SK-N-SH (cell line): ENCODE results near the gene LHX4. TPM values are rescaled to one million over a fixed set of nuclear protein-coding genes. Genes with fewer than 3 reads are reported as not detected.

Experiments
- CTCF ChIA-PET: fragments of 300-600, 350-600 bp; formaldehyde crosslinking; extraction: SDS; loops from one replicate; lab custom pipeline; 2021; lab: Yijun Ruan, JAX
- POLR2A ChIA-PET: fragments of 350-600 bp; sonication (Branson Sonifier 250); formaldehyde crosslinking; extraction: SDS; loops from one replicate; lab custom pipeline; 2020; ENCODE audit warnings: antibody characterized with exemption, inconsistent platforms; lab: Yijun Ruan, JAX
- DNase-seq: peaks from one replicate; pipeline ENCODE4 v3.0.0; 2012
- H2AFZ ChIP-seq: fragments of 200-600 bp; sonication (generic); 2 replicates; pipeline ENCODE4 v1.8.1; 2016; ENCODE audit warnings: antibody characterized with exemption, mild to moderate bottlenecking, low read depth
- H3F3A ChIP-seq: fragments of 200-600 bp; sonication (generic); replicated peaks from 2 replicates; pipeline ENCODE3; 2016; ENCODE audit warnings: antibody characterized with exemption, mild to moderate bottlenecking; ENCODE audit not compliant: insufficient read depth
- H3K27ac ChIP-seq, 2 experiments: fragments of 200-500 bp in 1 of 2; fragments of 200-600 bp in 1 of 2; sonication (Bioruptor generic) in 1 of 2; sonication (generic), shearing (Covaris generic) in 1 of 2; 2 replicates each; pipeline versions ENCODE4 v1.5.1 to v1.6.1; 2014 to 2016; ENCODE audit warnings: low read depth in 2 of 2, inconsistent platforms in 1 of 2, low read length in 1 of 2, mild to moderate bottlenecking in 1 of 2, mixed read lengths in 1 of 2
- H3K27me3 ChIP-seq: fragments of 200-600 bp; sonication (generic), shearing (Covaris generic); 2 replicates; pipeline ENCODE4 v1.6.1; 2016; ENCODE audit warnings: mixed run types; ENCODE audit not compliant: insufficient read depth
- H3K36me3 ChIP-seq, 2 experiments: fragments of 200-500 bp in 1 of 2; fragments of 200-600 bp in 1 of 2; sonication (Bioruptor generic) in 1 of 2; sonication (generic) in 1 of 2; replicated peaks in 1 of 2; 2 replicates each; pipeline versions ENCODE3 to v1.5.1; 2014 to 2016; ENCODE audit warnings: low read length in 1 of 2, mild to moderate bottlenecking in 1 of 2; ENCODE audit not compliant: insufficient read depth in 2 of 2, control insufficient read depth in 1 of 2
- H3K4me1 ChIP-seq, 2 experiments: fragments of 200-500 bp in 1 of 2; fragments of 200-600 bp in 1 of 2; sonication (Bioruptor generic) in 1 of 2; sonication (generic), shearing (Covaris generic) in 1 of 2; 2 replicates each; pipeline versions ENCODE4 v1.5.1 to v1.6.1; 2014 to 2016; ENCODE audit warnings: low read depth in 1 of 2, low read length in 1 of 2, mixed run types in 1 of 2; ENCODE audit not compliant: insufficient read depth in 2 of 2, control insufficient read depth in 1 of 2
- H3K4me2 ChIP-seq: fragments of 200-600 bp; sonication (generic), shearing (Covaris generic); 2 replicates; pipeline ENCODE4 v1.6.1; 2017; ENCODE audit warnings: mixed run types
- H3K4me3 ChIP-seq, 2 experiments: fragments of 200-500 bp in 1 of 2; fragments of 200-600 bp in 1 of 2; sonication (Bioruptor generic) in 1 of 2; sonication (generic), shearing (Covaris generic) in 1 of 2; 2 replicates each; pipeline versions ENCODE4 v1.5.1 to v1.8.1; 2014 to 2016; ENCODE audit warnings: low read depth in 2 of 2, inconsistent platforms in 1 of 2, low read length in 1 of 2, mild to moderate bottlenecking in 1 of 2, mixed read lengths in 1 of 2, moderate library complexity in 1 of 2
- H3K79me2 ChIP-seq: fragments of 200-600 bp; sonication (generic); 2 replicates; pipeline ENCODE4 v1.8.1; 2017; ENCODE audit warnings: mild to moderate bottlenecking; ENCODE audit not compliant: insufficient read depth
- H3K9ac ChIP-seq: fragments of 200-600 bp; sonication (generic); 2 replicates; pipeline ENCODE4 v1.6.1; 2017; ENCODE audit warnings: mixed run types
- H3K9me2 ChIP-seq: fragments of 200-600 bp; sonication (generic); 2 replicates; pipeline ENCODE4 v1.6.1; 2017; ENCODE audit warnings: mixed run types
- H3K9me3 ChIP-seq: fragments of 200-600 bp; sonication (generic); 2 replicates; pipeline ENCODE4 v1.6.1; 2017; ENCODE audit warnings: mixed run types, mild to moderate bottlenecking, moderate library complexity
- H4K20me1 ChIP-seq: fragments of 200-600 bp; sonication (generic); 2 replicates; pipeline ENCODE4 v1.6.1; 2017; ENCODE audit warnings: mild to moderate bottlenecking, mixed run types; ENCODE audit not compliant: insufficient read depth
- ELF1 ChIP-seq: IDR thresholded peaks from 2 replicates; pipeline ENCODE4 v1.4.0; 2012
- EP300 ChIP-seq, 2 experiments: IDR thresholded peaks; 2 replicates each; pipeline versions ENCODE4 v1.4.0 to v1.6.1; 2012; ENCODE audit warnings: borderline replicate concordance in 1 of 2, low read depth in 1 of 2, low read length in 1 of 2
- FOXM1 ChIP-seq: IDR thresholded peaks from 2 replicates; pipeline ENCODE4 v1.4.0; 2012; ENCODE audit warnings: low read depth, mild to moderate bottlenecking
- GABPA ChIP-seq: IDR thresholded peaks from 2 replicates; pipeline ENCODE4 v1.4.0; 2012; ENCODE audit warnings: low read depth, mild to moderate bottlenecking
- GATA2 ChIP-seq: sonication (generic); formaldehyde crosslinking; IDR thresholded peaks from 2 replicates; pipeline ENCODE4 v1.5.0; 2020; ENCODE audit warnings: mild to moderate bottlenecking, missing genetic modification reagents
- JUND ChIP-seq: IDR thresholded peaks from 2 replicates; pipeline ENCODE4 v1.4.0; 2012
- MXI1 ChIP-seq: IDR thresholded peaks from 2 replicates; pipeline ENCODE4 v1.6.1; 2012; ENCODE audit warnings: mild to moderate bottlenecking, low read depth, low read length, improper control_type of control experiment
- NRF1 ChIP-seq: IDR thresholded peaks from 2 replicates; pipeline ENCODE4 v1.6.1; 2012; ENCODE audit warnings: low read depth, mild to moderate bottlenecking, low read length
- PBX3 ChIP-seq: IDR thresholded peaks from 2 replicates; pipeline ENCODE4; 2012
- POLR2AphosphoS5 ChIP-seq: IDR thresholded peaks from 2 replicates; pipeline ENCODE4 v1.6.1; 2012; ENCODE audit warnings: low read depth, low read length
- RAD21 ChIP-seq: IDR thresholded peaks from 2 replicates; pipeline ENCODE4 v1.6.1; 2012; ENCODE audit warnings: mild to moderate bottlenecking, low read length
- REST ChIP-seq: IDR thresholded peaks from 2 replicates; pipeline ENCODE4 v1.6.1; 2012; ENCODE audit warnings: mild to moderate bottlenecking, low read depth, low read length, moderate library complexity
- RFX5 ChIP-seq: IDR thresholded peaks from 2 replicates; pipeline ENCODE4 v1.6.1; 2012; ENCODE audit warnings: mild to moderate bottlenecking, improper control_type of control experiment, low read length
- RXRA ChIP-seq: IDR thresholded peaks from 2 replicates; pipeline ENCODE4 v1.4.0; 2012; ENCODE audit warnings: low read depth, mild to moderate bottlenecking, borderline replicate concordance
- SIN3A ChIP-seq: IDR thresholded peaks from 2 replicates; pipeline ENCODE4 v1.6.1; 2012; ENCODE audit warnings: low read depth, mild to moderate bottlenecking, low read length, moderate library complexity, borderline replicate concordance
- TAF1 ChIP-seq: IDR thresholded peaks from 2 replicates; pipeline ENCODE4 v1.6.1; 2012; ENCODE audit warnings: low read depth, mild to moderate bottlenecking, low read length, moderate library complexity, borderline replicate concordance
- TCF12 ChIP-seq: IDR thresholded peaks from 2 replicates; pipeline ENCODE4 v1.4.0; 2012
- TEAD4 ChIP-seq: IDR thresholded peaks from 2 replicates; pipeline ENCODE4 v1.4.0; 2012; ENCODE audit warnings: mild to moderate bottlenecking, borderline replicate concordance; ENCODE audit not compliant: insufficient read depth
- USF1 ChIP-seq: IDR thresholded peaks from 2 replicates; pipeline ENCODE4 v1.4.0; 2012; ENCODE audit warnings: low read depth, borderline replicate concordance
- USF2 ChIP-seq: fragments of 150-350 bp; IDR thresholded peaks from 2 replicates; pipeline ENCODE4 v1.6.1; 2017; ENCODE audit warnings: antibody characterized with exemption, low read length, low read depth, borderline replicate concordance
- WGBS: methylation state at CpG from one replicate; pipeline ENCODE4 v1.1.6; 2017; ENCODE audit warnings: low lambda C conversion rate; 5-methylcytosine and 5-hydroxymethylcytosine counted together
- polyA plus RNA-seq, 3 experiments: library from polyadenylated mRNA; depleted of rRNA; stranded (reverse); fragments of >200 nt; gene quantifications; 2 replicates each; pipeline ENCODE4 v1.2.3, GENCODE V29; 2012

The LHX4 gene
- polyA plus RNA-seq, 1 of the 3 experiments (the other 2 are of a cell fraction) = not detected

GRCh38 chr1:180190091-180190490 lies 40.0 kb upstream of the LHX4 start:
- no peaks in the 10 kb centered on the region; a peak in 1 of 4 replicates for H3K4me1 ChIP-seq
- H3K4me3 ChIP-seq = no peak overlapping the region
- TF ChIP-seq MXI1 (no peak), RXRA (no peak), GATA2 (CRISPR knock-in tag) (no peak), TEAD4 (no peak), TAF1 (no peak), RFX5 (no peak), GABPA (no peak), USF1 (no peak), POLR2AphosphoS5 (no peak), JUND (no peak), EP300 (IDR thresholded peaks at IDR 0.05; ENCODE audit: borderline replicate concordance in 1 of 2, low read depth in 1 of 2, low read length in 1 of 2) (no peak), FOXM1 (no peak), TCF12 (no peak), REST (no peak), SIN3A (no peak), PBX3 (no peak), NRF1 (no peak), USF2 (no peak), RAD21 (no peak), ELF1 (no peak)
- no peak overlapping the region for H3K4me2 ChIP-seq
- H3K79me2 ChIP-seq = no peaks in the 10 kb centered on the region
- ChIA-PET POLR2A (no interaction called here), CTCF (interaction anchor here (0.6 to 5.2 kb wide), 4 partner anchors 12 to 393 kb away, joined by 3 to 66 read pairs (median 32); no protein-coding TSS in a partner anchor)
- DNase-seq = no peak
- H3K36me3 ChIP-seq = peaks cover 11 to 65% of the 10 kb centered on the region in 2 experiments
- H3K27me3 ChIP-seq = no peaks in the 10 kb centered on the region
- no peaks in the 10 kb centered on the region for H3K9me3 ChIP-seq
- no peak overlapping the region for H3K27ac ChIP-seq
- H3K9me2 ChIP-seq = no peaks in the 10 kb centered on the region
- H3K9ac ChIP-seq = no peak overlapping the region
- 86% methylated on average over 5 of the region's 5 CpGs for WGBS
- no peaks in the 10 kb centered on the region for H3F3A ChIP-seq
- H4K20me1 ChIP-seq = no peaks in the 10 kb centered on the region
- H2AFZ ChIP-seq = no peak overlapping the region
